Measurements from ENCODE around the gene BIVM. TPM values are rescaled to one million over a fixed set of nuclear protein-coding genes. Genes with fewer than 3 reads are reported as not detected.
"Not testable (repeated sequence)": the region's sequence is repeated elsewhere in the genome, so short reads cannot be mapped to it uniquely, and the experiment has no call there.

BIVM gene
- polyA plus RNA-seq, 12 donors, result 24.6 to 53.0 (median 33.5) TPM; not detected in 1

- not testable (repeated sequence) for DNase-seq
Observed at GRCh38 chr13:102780656-102781055, 18.3 kb upstream of the BIVM start.

GRCh38 chr13:102781591-102781990 lies 17.3 kb upstream of the BIVM start:
- no peak for DNase-seq

- no peak for DNase-seq
Observed at GRCh38 chr13:102784483-102784882, 14.4 kb upstream of the BIVM start.

- DNase-seq, result no peak
Observed at GRCh38 chr13:102788683-102789082, 10.2 kb upstream of the BIVM start.

- no peak for DNase-seq
Observed at GRCh38 chr13:102792396-102792795, 6.5 kb upstream of the BIVM start.

- no peak for DNase-seq
Observed at GRCh38 chr13:102793611-102794355, 5.1 kb upstream of the BIVM start.

GRCh38 chr13:102799426-102800144 lies 666 bp downstream of the BIVM start:
- peak; percentile 49 for DNase-seq

- DNase-seq, result peak; percentile 81
Observed at GRCh38 chr13:102800145-102801041, 1.5 kb downstream of the BIVM start.

- no peak for DNase-seq
Observed at GRCh38 chr13:102805680-102806079, 6.8 kb downstream of the BIVM start.

GRCh38 chr13:102807699-102808098 lies 8.8 kb downstream of the BIVM start:
- no peak for DNase-seq

GRCh38 chr13:102812611-102813287 lies 13.8 kb downstream of the BIVM start:
- no peak for DNase-seq

- DNase-seq, result no peak
Observed at GRCh38 chr13:102814025-102814607, 15.2 kb downstream of the BIVM start.

- no peak for DNase-seq
Observed at GRCh38 chr13:102814793-102815192, 15.9 kb downstream of the BIVM start.

- DNase-seq, result no peak
Observed at GRCh38 chr13:102815788-102816187, 16.9 kb downstream of the BIVM start.

GRCh38 chr13:102816708-102817107 lies 17.8 kb downstream of the BIVM start:
- no peak for DNase-seq

GRCh38 chr13:102817241-102817640 lies 18.3 kb downstream of the BIVM start:
- DNase-seq, result no peak

GRCh38 chr13:102817907-102818306 lies 19.0 kb downstream of the BIVM start:
- DNase-seq, result no peak

- DNase-seq, result no peak
Observed at GRCh38 chr13:102825400-102825799, 26.5 kb downstream of the BIVM start.

- no peak for DNase-seq
Observed at GRCh38 chr13:102825921-102826706, 27.2 kb downstream of the BIVM start.

GRCh38 chr13:102830646-102831045 lies 31.7 kb downstream of the BIVM start:
- DNase-seq, result no peak

Data from muscle of arm (tissue), 12 donors.